ENCODE results near the gene FAM13A.

The FAM13A gene

GRCh38 chr4:88731381-88731780 lies 325.6 kb downstream of the FAM13A start:
- H3K36me3 Mint-ChIP-seq (ENCODE audit: insufficient read depth), result peaks cover 16% of the 10 kb centered on the region
- H3K27ac Mint-ChIP-seq, result peak overlapping the region; percentile 3 to 81
- H3K4me3 Mint-ChIP-seq, result no peak overlapping the region
- ATAC-seq (replicated peaks) (no peak), DNase-seq (no peak)
- H3K27me3 Mint-ChIP-seq, result no peaks in the 10 kb centered on the region
- no peaks in the 10 kb centered on the region for H3K9me3 Mint-ChIP-seq
- H3K4me1 Mint-ChIP-seq (ENCODE audit: low read depth in 2 of 2), result no peaks in the 10 kb centered on the region

GRCh38 chr4:88730811-88731210 lies 326.2 kb downstream of the FAM13A start:
- no peak for ATAC-seq (replicated peaks)
- H3K9me3 Mint-ChIP-seq, result no peaks in the 10 kb centered on the region
- H3K4me1 Mint-ChIP-seq (ENCODE audit: low read depth in 2 of 2), result no peaks in the 10 kb centered on the region
- no peak overlapping the region for H3K4me3 Mint-ChIP-seq
- H3K27me3 Mint-ChIP-seq, result no peaks in the 10 kb centered on the region
- H3K27ac Mint-ChIP-seq, result peak overlapping the region; percentile 3 to 81
- H3K36me3 Mint-ChIP-seq (ENCODE audit: insufficient read depth), result peaks cover 16% of the 10 kb centered on the region
- no peak for DNase-seq

GRCh38 chr4:88729146-88729760 lies 327.7 kb downstream of the FAM13A start:
- no peak for ATAC-seq (replicated peaks)
- Mint-ChIP-seq H3K27me3 (no peaks in the 10 kb centered on the region), H3K27ac (no peak overlapping the region), H3K4me1 (ENCODE audit: low read depth in 2 of 2) (no peaks in the 10 kb centered on the region), H3K36me3 (ENCODE audit: insufficient read depth) (peaks cover 16% of the 10 kb centered on the region), H3K4me3 (no peak overlapping the region), H3K9me3 (no peaks in the 10 kb centered on the region)
- no peak for DNase-seq

GRCh38 chr4:88728146-88728545 lies 328.8 kb downstream of the FAM13A start:
- no peaks in the 10 kb centered on the region for H3K27me3 Mint-ChIP-seq

GRCh38 chr4:88725986-88726385 lies 331.0 kb downstream of the FAM13A start:
- Mint-ChIP-seq H3K4me3 (no peak overlapping the region), H3K4me1 (ENCODE audit: low read depth in 2 of 2) (no peaks in the 10 kb centered on the region), H3K9me3 (no peaks in the 10 kb centered on the region), H3K27me3 (no peaks in the 10 kb centered on the region), H3K36me3 (ENCODE audit: insufficient read depth) (peaks cover 25% of the 10 kb centered on the region), H3K27ac (no peak overlapping the region)
- DNase-seq (no peak), ATAC-seq (replicated peaks) (no peak)

More at GRCh38 chr4:88728146-88728545, 328.8 kb downstream of the FAM13A start:
- DNase-seq, result no peak
- Mint-ChIP-seq H3K36me3 (ENCODE audit: insufficient read depth) (peaks cover 19% of the 10 kb centered on the region), H3K27ac (no peak overlapping the region), H3K4me1 (ENCODE audit: low read depth in 2 of 2) (no peaks in the 10 kb centered on the region), H3K9me3 (no peaks in the 10 kb centered on the region), H3K4me3 (no peak overlapping the region)
- ATAC-seq (replicated peaks), result no peak

GRCh38 chr4:88725143-88725542 lies 331.8 kb downstream of the FAM13A start:
- Mint-ChIP-seq H3K4me1 (ENCODE audit: low read depth in 2 of 2) (no peaks in the 10 kb centered on the region), H3K9me3 (no peaks in the 10 kb centered on the region), H3K27me3 (no peaks in the 10 kb centered on the region), H3K36me3 (ENCODE audit: insufficient read depth) (peaks cover 22% of the 10 kb centered on the region), H3K4me3 (no peak overlapping the region), H3K27ac (no peak overlapping the region)
- DNase-seq (no peak), ATAC-seq (replicated peaks) (no peak)

- ATAC-seq (replicated peaks), result no peak
- Mint-ChIP-seq H3K36me3 (ENCODE audit: insufficient read depth) (peaks cover 17% of the 10 kb centered on the region), H3K4me3 (no peak overlapping the region), H3K27ac (no peak overlapping the region), H3K9me3 (no peaks in the 10 kb centered on the region), H3K4me1 (ENCODE audit: low read depth in 2 of 2) (no peaks in the 10 kb centered on the region), H3K27me3 (no peaks in the 10 kb centered on the region)
- no peak for DNase-seq
Measured at GRCh38 chr4:88724406-88724805, 332.6 kb downstream of the FAM13A start.

- Mint-ChIP-seq H3K4me3 (no peak overlapping the region), H3K36me3 (ENCODE audit: insufficient read depth) (peaks cover 19% of the 10 kb centered on the region), H3K27ac (no peak overlapping the region), H3K9me3 (no peaks in the 10 kb centered on the region), H3K27me3 (no peaks in the 10 kb centered on the region), H3K4me1 (ENCODE audit: low read depth in 2 of 2) (no peaks in the 10 kb centered on the region)
- no peak for ATAC-seq (replicated peaks)
- DNase-seq, result no peak
Measured at GRCh38 chr4:88722828-88723227, 334.2 kb downstream of the FAM13A start.

- peaks cover 18% of the 10 kb centered on the region for H3K36me3 Mint-ChIP-seq (ENCODE audit: insufficient read depth)
- no peaks in the 10 kb centered on the region for H3K9me3 Mint-ChIP-seq
- ATAC-seq (replicated peaks) (no peak), DNase-seq (no peak)
- H3K4me3 Mint-ChIP-seq, result no peak overlapping the region
- no peaks in the 10 kb centered on the region for H3K4me1 Mint-ChIP-seq (ENCODE audit: low read depth in 2 of 2)
- no peak overlapping the region for H3K27ac Mint-ChIP-seq
- H3K27me3 Mint-ChIP-seq, result no peaks in the 10 kb centered on the region
Measured at GRCh38 chr4:88722276-88722780, 334.7 kb downstream of the FAM13A start.

- Mint-ChIP-seq H3K27ac (peak overlapping the region in 1 of 2 donors; percentile 60), H3K27me3 (no peaks in the 10 kb centered on the region), H3K36me3 (ENCODE audit: insufficient read depth) (peaks cover 26% of the 10 kb centered on the region), H3K4me1 (ENCODE audit: low read depth in 2 of 2) (no peaks in the 10 kb centered on the region), H3K4me3 (no peak overlapping the region), H3K9me3 (peaks cover 0 to 3% of the 10 kb centered on the region in 2 donors)
- DNase-seq, result no peak
- no peak for ATAC-seq (replicated peaks)
Measured at GRCh38 chr4:88720451-88721428, 336.2 kb downstream of the FAM13A start.

GRCh38 chr4:88719381-88719780 lies 337.6 kb downstream of the FAM13A start:
- Mint-ChIP-seq H3K4me1 (ENCODE audit: low read depth in 2 of 2) (peaks cover 0 to 8% of the 10 kb centered on the region in 2 donors), H3K27ac (peak overlapping the region; percentile 39 to 60), H3K27me3 (no peaks in the 10 kb centered on the region), H3K4me3 (no peak overlapping the region), H3K36me3 (ENCODE audit: insufficient read depth) (peaks cover 30% of the 10 kb centered on the region), H3K9me3 (peaks cover 0 to 3% of the 10 kb centered on the region in 2 donors)
- ATAC-seq (replicated peaks) (no peak), DNase-seq (no peak)

- Mint-ChIP-seq H3K9me3 (peaks cover 0 to 3% of the 10 kb centered on the region in 2 donors), H3K4me1 (ENCODE audit: low read depth in 2 of 2) (peaks cover 0 to 8% of the 10 kb centered on the region in 2 donors), H3K27ac (no peak overlapping the region), H3K27me3 (no peaks in the 10 kb centered on the region), H3K4me3 (no peak overlapping the region), H3K36me3 (ENCODE audit: insufficient read depth) (peaks cover 27% of the 10 kb centered on the region)
- DNase-seq (no peak), ATAC-seq (replicated peaks) (no peak)
Measured at GRCh38 chr4:88718098-88718497, 338.9 kb downstream of the FAM13A start.

GRCh38 chr4:88713782-88714181 lies 343.2 kb downstream of the FAM13A start:
- peaks cover 30% of the 10 kb centered on the region for H3K36me3 Mint-ChIP-seq (ENCODE audit: insufficient read depth)
- peaks cover 0 to 8% of the 10 kb centered on the region in 2 donors for H3K4me1 Mint-ChIP-seq (ENCODE audit: low read depth in 2 of 2)
- no peak for ATAC-seq (replicated peaks)
- H3K27ac Mint-ChIP-seq, result peak overlapping the region in 1 of 2 donors; percentile 19
- no peak for DNase-seq
- H3K27me3 Mint-ChIP-seq, result no peaks in the 10 kb centered on the region
- H3K9me3 Mint-ChIP-seq, result peaks cover 0 to 3% of the 10 kb centered on the region in 2 donors
- no peak overlapping the region for H3K4me3 Mint-ChIP-seq
